GM18505 (cell line): Measurements from ENCODE around the gene HCAR1.
"Not testable (repeated sequence)": the region's sequence is repeated elsewhere in the genome, so short reads cannot be mapped to it uniquely, and the experiment has no call there.

Experiments
- ATAC-seq: cut with Tn5 transposase; IDR thresholded peaks from one replicate; pipeline ENCODE4 v1.9.1; 2021; ENCODE audit not compliant: unreplicated experiment
- POLR2A ChIP-seq: IDR thresholded peaks from 4 replicates; pipeline ENCODE4 v1.6.1; 2011; ENCODE audit warnings: borderline replicate concordance; ENCODE audit not compliant: insufficient read depth, insufficient read length; ENCODE audit errors: extremely low read depth

The HCAR1 gene

DNA sequence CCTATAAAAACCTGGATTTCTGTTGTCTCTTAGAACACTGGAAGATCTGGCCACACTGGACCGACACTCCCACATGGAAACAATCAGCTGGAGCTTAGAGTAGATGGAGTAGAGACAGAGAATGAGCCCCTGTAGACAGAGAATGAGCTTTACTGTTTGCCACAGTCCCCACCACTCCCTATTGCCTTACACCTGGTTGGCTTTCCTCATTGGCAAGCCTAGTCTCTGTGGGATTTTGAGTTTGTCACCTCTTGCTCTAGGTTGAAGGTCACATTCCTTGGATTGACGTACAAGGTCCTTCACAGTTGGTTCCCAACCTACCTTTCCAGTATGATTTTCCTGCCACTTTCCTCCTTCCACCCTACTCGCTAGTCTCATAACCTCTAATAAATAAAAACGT is 2.0 kb upstream of the HCAR1 start:
- TF ChIP-seq POLR2A, result no peak
- no peak for ATAC-seq

GRCh38 chr12:122732170-122732569 is 1.5 kb upstream of the HCAR1 start:
- ATAC-seq, result no peak
- TF ChIP-seq POLR2A, result no peak

GRCh38 chr12:122729583-122730214 is 945 bp downstream of the HCAR1 start:
- TF ChIP-seq POLR2A, result no peak
- no peak for ATAC-seq

GRCh38 chr12:122726080-122726558 is 4.5 kb downstream of the HCAR1 start:
- ATAC-seq, result no peak
- TF ChIP-seq POLR2A, result no peak

- no peak for ATAC-seq
- no peak for TF ChIP-seq POLR2A
These were observed 5.1 kb downstream of the HCAR1 start for GRCh38 chr12:122725452-122726079.

DNA sequence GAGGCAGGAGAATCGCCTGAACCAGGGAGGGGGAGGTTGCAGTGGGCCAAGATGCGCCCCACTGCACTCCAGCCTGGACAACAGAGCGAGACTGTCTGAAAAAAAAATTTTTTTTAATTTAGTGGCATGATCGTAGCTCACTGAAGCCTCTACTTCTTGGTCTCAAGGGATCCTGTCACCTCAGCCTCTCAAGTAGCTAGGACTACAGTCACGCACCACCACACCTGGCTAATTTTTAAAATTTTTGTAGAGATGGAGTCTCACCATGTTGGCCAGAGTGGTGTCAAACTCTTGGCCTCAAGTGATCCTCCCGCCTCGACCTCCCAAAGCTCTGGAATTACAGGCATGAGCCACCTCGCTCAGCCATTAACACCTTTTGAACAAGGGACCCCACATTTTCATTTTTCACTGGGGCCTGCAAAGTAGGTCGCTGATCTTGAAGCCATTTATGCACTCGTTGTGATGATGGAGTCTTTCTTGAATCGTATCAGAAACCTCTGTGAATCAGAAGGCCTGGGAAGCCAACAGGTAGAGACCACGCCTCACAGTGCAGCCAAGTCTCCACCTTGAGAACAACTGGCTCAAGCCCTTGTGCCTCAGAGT is 5.9 kb downstream of the HCAR1 start:
- no peak for TF ChIP-seq POLR2A
- ATAC-seq, result no peak

DNA sequence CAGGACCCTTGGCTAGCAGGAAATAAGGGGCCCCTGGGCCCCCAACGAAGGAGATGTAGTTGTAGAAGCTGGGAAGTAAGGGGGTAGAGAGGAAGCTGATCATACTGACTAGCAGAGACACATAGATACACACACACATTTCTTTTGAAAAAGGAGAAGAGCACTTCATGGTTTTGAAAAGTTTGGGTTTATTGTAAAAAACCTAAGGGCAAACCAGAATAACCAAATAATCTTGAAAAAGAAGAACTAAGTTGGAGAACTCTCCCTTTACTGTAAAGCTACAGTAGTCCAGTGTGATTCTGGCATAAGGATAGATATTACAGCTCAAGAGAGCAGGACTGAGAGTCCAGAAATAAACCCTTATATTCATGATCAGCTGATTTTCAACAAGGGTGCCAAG is 8.3 kb downstream of the HCAR1 start:
- no peak for ATAC-seq
- TF ChIP-seq POLR2A, result no peak

DNA sequence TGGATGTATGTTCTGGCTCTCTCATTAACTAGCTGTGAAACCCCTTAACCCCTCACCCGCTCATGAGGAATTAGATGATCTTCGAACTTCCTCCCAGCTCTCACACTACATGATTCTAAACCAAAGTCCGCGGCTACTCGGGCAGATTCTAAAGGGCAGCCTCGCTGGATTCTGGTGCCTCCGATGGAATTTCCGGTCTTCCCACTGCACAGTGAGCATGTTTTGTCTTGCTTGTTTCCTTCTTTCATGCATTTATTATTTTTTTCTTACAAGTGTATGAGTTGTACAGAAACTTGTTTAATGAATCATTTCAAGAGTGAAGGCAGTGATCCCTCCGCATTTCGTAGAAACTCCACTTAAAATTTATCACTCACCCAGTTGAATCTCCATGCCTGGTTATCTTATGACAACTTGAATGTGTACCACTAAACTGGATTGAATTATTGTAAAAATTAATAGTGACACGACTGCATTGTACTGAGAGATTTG is 9.5 kb downstream of the HCAR1 start:
- no peak for TF ChIP-seq POLR2A
- ATAC-seq, result no peak

GRCh38 chr12:122716658-122717057 is 14.0 kb downstream of the HCAR1 start, which contains the start of gene HCAR3:
Gene HCAR3, minus strand, starts transcription at chr12:122716811. Its CDS starts 74 bp downstream, at chr12:122716737.
- TF ChIP-seq POLR2A, result peak; percentile 35
- not testable (repeated sequence) for ATAC-seq

- ATAC-seq, result not testable (repeated sequence)
These were observed 15.4 kb downstream of the HCAR1 start for GRCh38 chr12:122715211-122715610.

- ATAC-seq, result not testable (repeated sequence)
These were observed 17.0 kb downstream of the HCAR1 start for GRCh38 chr12:122713491-122714188.

DNA sequence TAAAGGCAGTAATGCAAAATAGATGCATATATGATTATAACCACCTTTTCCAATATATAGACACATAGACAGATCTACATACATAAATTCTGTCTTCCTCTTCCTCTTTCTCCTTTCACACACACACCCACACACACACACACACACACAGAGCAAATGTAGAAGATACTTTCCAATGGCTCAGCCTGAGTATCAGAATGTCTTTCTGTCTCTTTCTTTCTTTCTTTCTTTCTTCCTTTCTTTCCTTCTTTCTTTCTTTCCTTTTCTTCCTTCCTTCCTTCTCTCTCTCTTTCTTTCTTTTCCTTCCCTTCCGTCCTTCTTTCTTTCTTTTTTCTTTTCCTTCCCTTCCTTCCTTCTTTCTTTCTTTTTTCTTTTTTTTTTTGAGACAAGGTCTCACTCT is 19.4 kb downstream of the HCAR1 start:
- ATAC-seq, result not testable (repeated sequence)

- not testable (repeated sequence) for ATAC-seq
These were observed 20.3 kb downstream of the HCAR1 start for GRCh38 chr12:122710341-122710740.

DNA sequence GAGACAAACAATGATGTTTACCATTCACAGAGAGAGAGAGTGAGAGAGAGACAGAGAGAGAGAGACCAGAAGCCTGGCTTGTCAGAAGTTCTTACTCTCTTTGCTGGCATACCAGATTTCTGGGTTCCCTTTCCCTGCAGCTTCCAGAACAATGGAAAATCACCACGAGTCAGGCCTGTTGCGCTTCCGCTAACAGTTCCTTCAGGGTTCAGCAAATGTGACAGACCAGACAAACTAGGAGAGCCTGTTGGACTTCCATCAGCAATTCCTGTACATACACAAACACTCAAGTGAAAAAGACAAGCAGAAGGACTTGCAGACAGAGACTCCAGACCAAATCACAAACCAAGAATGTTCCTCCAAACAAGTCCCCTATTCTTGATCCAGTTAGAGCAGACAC is 21.4 kb downstream of the HCAR1 start:
- ATAC-seq, result not testable (repeated sequence)

- not testable (repeated sequence) for ATAC-seq
These were observed 26.8 kb downstream of the HCAR1 start for GRCh38 chr12:122703841-122704240.

GRCh38 chr12:122702890-122703611 is 27.6 kb downstream of the HCAR1 start, which contains the start of gene HCAR2:
Gene HCAR2, minus strand, starts transcription at chr12:122703357. Its CDS starts 74 bp downstream, at chr12:122703283.
- ATAC-seq, result not testable (repeated sequence)

DNA sequence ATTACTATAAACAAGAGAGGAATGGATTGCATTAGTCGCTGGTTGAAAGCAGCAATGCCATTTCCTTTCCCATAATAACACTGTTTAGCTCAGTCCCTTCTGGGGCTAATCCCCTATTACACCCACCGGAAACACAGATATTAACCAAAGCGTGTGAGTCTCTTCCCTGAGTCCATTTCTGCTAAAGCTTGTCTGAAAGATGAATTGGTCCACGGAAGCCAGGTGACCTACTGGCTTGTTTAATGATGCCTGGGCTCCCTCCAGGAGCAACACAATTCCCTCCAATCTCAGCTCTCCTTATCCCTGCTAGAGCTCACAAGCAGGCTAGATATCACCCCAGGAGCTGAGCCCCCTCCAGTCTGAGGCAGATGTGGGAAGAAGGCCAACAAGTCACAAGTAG is 29.2 kb downstream of the HCAR1 start:
- ATAC-seq, result not testable (repeated sequence)

GRCh38 chr12:122700038-122700710 is 30.5 kb downstream of the HCAR1 start:
- not testable (repeated sequence) for ATAC-seq
